SIG-M5 treated with dmso at 0.1 percent for 504 hours (cell line): ENCODE results near the gene CSTPP1.

Experiments
- DNase-seq: peaks from one replicate; lab custom pipeline; 2025; ENCODE audit not compliant: unreplicated experiment; lab: John Stamatoyannopoulos, UW

The CSTPP1 gene

GRCh38 chr11:46936138-46937110 lies at the start of gene CSTPP1:
CSTPP1 (plus strand) TSS chr11:46936761; CDS start chr11:46936806, 45 bp downstream.
- DNase-seq = peak; percentile 83

- no peak for DNase-seq
Measured at GRCh38 chr11:46888636-46889035, 47.9 kb upstream of the CSTPP1 start.

GRCh38 chr11:46889251-46889650 lies 47.3 kb upstream of the CSTPP1 start:
- no peak for DNase-seq

- peak; percentile 79 for DNase-seq
Measured at GRCh38 chr11:46889689-46890475, 46.7 kb upstream of the CSTPP1 start.

- DNase-seq = no peak
Measured at GRCh38 chr11:46890665-46891064, 45.9 kb upstream of the CSTPP1 start.

- DNase-seq = no peak
Measured at GRCh38 chr11:46892109-46892508, 44.5 kb upstream of the CSTPP1 start.

GRCh38 chr11:46892838-46893237 lies 43.7 kb upstream of the CSTPP1 start:
- no peak for DNase-seq

GRCh38 chr11:46894506-46894905 lies 42.1 kb upstream of the CSTPP1 start:
- DNase-seq = no peak

GRCh38 chr11:46894961-46895360 lies 41.6 kb upstream of the CSTPP1 start:
- DNase-seq = no peak

GRCh38 chr11:46895821-46896220 lies 40.7 kb upstream of the CSTPP1 start:
- DNase-seq = no peak

GRCh38 chr11:46896719-46897406 lies 39.7 kb upstream of the CSTPP1 start:
- DNase-seq = peak; percentile 70

GRCh38 chr11:46898396-46899095 lies 38.0 kb upstream of the CSTPP1 start:
- peak; percentile 38 for DNase-seq

- no peak for DNase-seq
Measured at GRCh38 chr11:46899501-46900025, 37.0 kb upstream of the CSTPP1 start.

- DNase-seq = no peak
Measured at GRCh38 chr11:46900091-46900746, 36.3 kb upstream of the CSTPP1 start.

GRCh38 chr11:46901156-46901555 lies 35.4 kb upstream of the CSTPP1 start:
- DNase-seq = peak; percentile 70

- no peak for DNase-seq
Measured at GRCh38 chr11:46902694-46903093, 33.9 kb upstream of the CSTPP1 start.

- DNase-seq = no peak
Measured at GRCh38 chr11:46903846-46904245, 32.7 kb upstream of the CSTPP1 start.

GRCh38 chr11:46905806-46906205 lies 30.8 kb upstream of the CSTPP1 start:
- DNase-seq = no peak

- no peak for DNase-seq
Measured at GRCh38 chr11:46906609-46907041, 29.9 kb upstream of the CSTPP1 start.

- no peak for DNase-seq
Measured at GRCh38 chr11:46907606-46908005, 29.0 kb upstream of the CSTPP1 start.
